H1 (cell line): ENCODE results near the gene NANP. TPM values are rescaled to one million over a fixed set of nuclear protein-coding genes. Genes with fewer than 3 reads are reported as not detected.

ENCODE experiments used
- ASH2L ChIP-seq: fragments of 200-600, 300-600 bp; sonication (generic); IDR thresholded peaks from one replicate; pipeline ENCODE4 v1.7.1; 2017; ENCODE audit warnings: low read length
- BACH1 ChIP-seq: IDR thresholded peaks from 2 replicates; pipeline ENCODE4 v1.6.1; 2012; ENCODE audit warnings: low read length, improper control_type of control experiment
- BRCA1 ChIP-seq: IDR thresholded peaks from 2 replicates; pipeline ENCODE4 v1.6.1; 2012; ENCODE audit warnings: low read depth, low read length, improper control_type of control experiment
- CREB1 ChIP-seq: IDR thresholded peaks from 2 replicates; pipeline ENCODE4 v1.6.1; 2012; ENCODE audit warnings: inconsistent platforms
- CTBP2 ChIP-seq: IDR thresholded peaks from 2 replicates; pipeline ENCODE4 v1.7.0; 2011; ENCODE audit warnings: borderline replicate concordance, mild to moderate bottlenecking, moderate library complexity, mixed read lengths, low read length; ENCODE audit not compliant: insufficient read depth, insufficient read length
- EGR1 ChIP-seq: IDR thresholded peaks from 2 replicates; pipeline ENCODE4 v1.6.1; 2011; ENCODE audit warnings: low read depth, low read length, borderline replicate concordance
- GABPA ChIP-seq: IDR thresholded peaks from 2 replicates; pipeline ENCODE4 v1.6.1; 2011; ENCODE audit warnings: mild to moderate bottlenecking, low read length, moderate library complexity, borderline replicate concordance; ENCODE audit not compliant: insufficient read depth
- HDAC2 ChIP-seq, 2 experiments: fragments of 300-600 bp in 1 of 2; sonication (generic) in 1 of 2; IDR thresholded peaks; 2 replicates each; pipeline ENCODE4 v1.6.1; 2011 to 2012; ENCODE audit warnings: low read depth in 2 of 2, low read length in 2 of 2, mild to moderate bottlenecking in 2 of 2, moderate library complexity in 2 of 2, borderline replicate concordance in 1 of 2, inconsistent platforms in 1 of 2
- HDAC6 ChIP-seq: IDR thresholded peaks from one replicate; pipeline ENCODE4 v1.7.1; 2012; ENCODE audit warnings: low read depth, mild to moderate bottlenecking, inconsistent platforms, low read length, moderate library complexity
- KDM1A ChIP-seq: fragments of 200-600, 300-600 bp; sonication (generic); IDR thresholded peaks from 2 replicates; pipeline ENCODE4 v1.7.1; 2016; ENCODE audit warnings: mild to moderate bottlenecking, low read length, borderline replicate concordance
- KDM5A ChIP-seq: fragments of 200-600 bp; IDR thresholded peaks from 2 replicates; pipeline ENCODE4 v1.7.1; 2012; ENCODE audit warnings: mild to moderate bottlenecking, low read length, inconsistent platforms, mixed read lengths
- NRF1 ChIP-seq: IDR thresholded peaks from 2 replicates; pipeline ENCODE4 v1.6.1; 2011; ENCODE audit warnings: mild to moderate bottlenecking, low read depth, low read length, improper control_type of control experiment
- POLR2A ChIP-seq, 2 experiments: IDR thresholded peaks; 1 replicate in 1 of 2; 2 replicates in 1 of 2; pipeline ENCODE4 v1.6.1; 2011; ENCODE audit warnings: low read depth in 2 of 2, low read length in 2 of 2, mild to moderate bottlenecking in 2 of 2; ENCODE audit errors: control extremely low read depth in 1 of 2
- POLR2AphosphoS5 ChIP-seq: IDR thresholded peaks from 2 replicates; pipeline ENCODE4 v1.6.1; 2011; ENCODE audit warnings: low read depth, low read length
- POU5F1 ChIP-seq: IDR thresholded peaks from 2 replicates; pipeline ENCODE4 v1.6.1; 2011; ENCODE audit warnings: low read depth, mild to moderate bottlenecking, low read length, moderate library complexity
- SAP30 ChIP-seq: fragments of 300-600 bp; sonication (generic); IDR thresholded peaks from 2 replicates; pipeline ENCODE4 v1.7.1; 2012; ENCODE audit warnings: low read length, moderate library complexity, mild to moderate bottlenecking, inconsistent platforms; ENCODE audit not compliant: insufficient read depth, insufficient replicate concordance
- SIN3A ChIP-seq, 2 experiments: IDR thresholded peaks in 1 of 2; conservative IDR thresholded peaks in 1 of 2; 2 replicates each; pipeline ENCODE4 v1.6.1; 2011 to 2012; ENCODE audit warnings: low read length in 2 of 2, improper control_type of control experiment in 1 of 2, low read depth in 1 of 2, mild to moderate bottlenecking in 1 of 2
- SP1 ChIP-seq: IDR thresholded peaks from 2 replicates; pipeline ENCODE4 v1.6.1; 2011; ENCODE audit warnings: low read depth, low read length
- SUZ12 ChIP-seq: fragments of 200-600 bp; sonication (generic); IDR thresholded peaks from 2 replicates; pipeline ENCODE4 v1.6.1; 2012; ENCODE audit warnings: mild to moderate bottlenecking, inconsistent platforms, low read length, moderate library complexity, mixed read lengths
- TAF1 ChIP-seq: IDR thresholded peaks from 2 replicates; pipeline ENCODE4 v1.6.1; 2011; ENCODE audit warnings: mild to moderate bottlenecking, low read depth, low read length
- TBP ChIP-seq: IDR thresholded peaks from 2 replicates; pipeline ENCODE4 v1.6.1; 2011; ENCODE audit warnings: low read depth, low read length, improper control_type of control experiment
- YY1 ChIP-seq: IDR thresholded peaks from 2 replicates; pipeline ENCODE4 v1.6.1; 2011; ENCODE audit warnings: low read depth, mild to moderate bottlenecking, low read length
- ZNF274 ChIP-seq: IDR thresholded peaks from 2 replicates; pipeline ENCODE4 v1.7.0; 2012; ENCODE audit warnings: low read length, borderline replicate concordance; ENCODE audit errors: extremely low read depth
- polyA plus RNA-seq, 7 experiments: library from polyadenylated mRNA; depleted of rRNA in 3 of 7; stranded (reverse) in 5 of 7; unstranded in 2 of 7; fragments of >200 nt in 5 of 7; fragments of 200-250 nt in 2 of 7; gene quantifications; 1 replicate in 5 of 7; 2 replicates in 1 of 7; 4 replicates in 1 of 7; pipeline versions ENCODE4 v1.2.1 to v1.2.3, GENCODE V29; 2011 to 2013; ENCODE audit warnings: missing spikeins in 2 of 7, mixed read lengths in 2 of 7
- total RNA-seq: library from RNA; stranded (reverse); fragmentation: NEBNext Ultra II Directional; extraction: Animal tissue kit (Norgen Biotek cat#: 25700); gene quantifications from 2 replicates; pipeline ENCODE4 v1.2.1, GENCODE V29; 2021
- TF ChIP-seq, protein P1 (sequence below): IDR thresholded peaks from 2 replicates; pipeline ENCODE4 v1.6.1; 2011; ENCODE audit warnings: low read length, improper control_type of control experiment

The NANP gene
- total and polyA plus RNA-seq, 2 of the 8 experiments (the other 6 are each of a cell fraction or from before 2014, with no cell fraction given), result 3.8 to 6.2 TPM

DNA sequence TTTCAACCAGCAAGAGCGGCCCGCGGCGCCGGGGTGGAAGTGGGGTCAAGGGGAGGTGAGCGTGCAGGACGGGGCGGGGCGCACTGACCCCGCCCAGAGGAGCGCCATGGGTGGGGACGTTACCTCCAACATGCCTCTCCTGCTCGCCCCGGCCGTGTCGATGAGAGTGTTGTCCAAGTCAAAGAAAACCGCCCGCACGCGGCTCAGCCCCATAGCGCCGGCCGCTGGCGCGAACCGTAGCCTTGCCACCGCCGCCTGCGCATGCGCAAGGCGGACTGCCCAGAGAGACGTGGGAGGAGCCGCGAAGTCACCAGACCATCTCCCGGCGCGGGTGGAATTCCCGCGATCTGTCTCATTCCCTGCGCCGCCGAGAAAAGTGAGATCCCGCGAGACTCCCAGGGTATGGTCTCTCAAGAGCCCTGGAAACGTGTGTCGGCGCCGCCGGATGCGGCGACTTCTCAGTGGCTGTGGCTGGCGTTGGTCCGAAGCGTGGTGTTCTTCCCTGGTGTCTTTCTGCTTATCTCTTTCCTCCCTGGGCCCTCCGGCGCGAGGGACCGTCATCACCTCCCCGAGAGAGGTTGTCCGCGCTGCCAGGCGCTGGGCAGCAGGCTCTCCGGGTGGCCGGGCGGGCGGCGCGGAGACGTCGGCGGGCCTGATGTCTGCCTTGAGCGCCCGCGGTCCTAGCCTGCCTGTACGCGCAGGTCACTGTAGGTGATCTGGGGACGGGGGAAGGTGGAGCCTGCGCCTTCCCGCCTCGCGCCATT is at the start of gene NANP (continued):
- no peak for TF ChIP-seq HDAC2 (IDR thresholded peaks at IDR 0.05; ENCODE audit: borderline replicate concordance in 1 of 2, low read depth in 2 of 2, low read length in 2 of 2)
- peak; percentile 83; the same call in 1 of the 2 replicates for TF ChIP-seq TAF1
- no peak for TF ChIP-seq EGR1
- TF ChIP-seq YY1, result peak; percentile 47; the same call in 1 of the 2 replicates
- peak; percentile 90 for TF ChIP-seq NRF1
- peak; percentile 93 for TF ChIP-seq ASH2L
- no peak for TF ChIP-seq HDAC6
- no peak for TF ChIP-seq CTBP2
- peak; percentile 74 for TF ChIP-seq BACH1
- TF ChIP-seq, protein P1, sequence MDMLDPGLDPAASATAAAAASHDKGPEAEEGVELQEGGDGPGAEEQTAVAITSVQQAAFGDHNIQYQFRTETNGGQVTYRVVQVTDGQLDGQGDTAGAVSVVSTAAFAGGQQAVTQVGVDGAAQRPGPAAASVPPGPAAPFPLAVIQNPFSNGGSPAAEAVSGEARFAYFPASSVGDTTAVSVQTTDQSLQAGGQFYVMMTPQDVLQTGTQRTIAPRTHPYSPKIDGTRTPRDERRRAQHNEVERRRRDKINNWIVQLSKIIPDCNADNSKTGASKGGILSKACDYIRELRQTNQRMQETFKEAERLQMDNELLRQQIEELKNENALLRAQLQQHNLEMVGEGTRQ, result no peak
- TF ChIP-seq ZNF274, result no peak
- TF ChIP-seq SUZ12, result no peak
- TF ChIP-seq SIN3A (conservative IDR thresholded peaks at IDR 0.05 in 1 of 2, IDR thresholded peaks at IDR 0.05 in 1 of 2; ENCODE audit: low read depth in 1 of 2, low read length in 2 of 2), result no peak; a peak in 1 of 4 replicates
- no peak for TF ChIP-seq GABPA
- no peak for TF ChIP-seq POU5F1
- TF ChIP-seq CREB1, result peak; percentile 30; the same call in 1 of the 2 replicates
- peak; percentile 92 to 96 for TF ChIP-seq POLR2A (IDR thresholded peaks at IDR 0.05; ENCODE audit: control extremely low read depth in 1 of 2, low read depth in 2 of 2, low read length in 2 of 2)
- TF ChIP-seq KDM5A, result no peak
- no peak for TF ChIP-seq SAP30
- TF ChIP-seq KDM1A, result no peak
- TF ChIP-seq POLR2AphosphoS5, result peak; percentile 88
- peak; percentile 73; the same call in 1 of the 2 replicates for TF ChIP-seq TBP
- no peak for TF ChIP-seq SP1
- TF ChIP-seq BRCA1, result peak; percentile 91
